OCI-LY1 (cell line): Measurements from ENCODE around the gene ZNF688.
"Not testable (repeated sequence)": the region's sequence is repeated elsewhere in the genome, so short reads cannot be mapped to it uniquely, and the experiment has no call there.

Experiments
- H2AFZ ChIP-seq: fragments of 200-600 bp; sonication (generic), shearing (Covaris generic); 2 replicates; pipeline ENCODE4 v1.6.0; 2014; ENCODE audit warnings: antibody characterized with exemption, mild to moderate bottlenecking, low read length
- H3F3A ChIP-seq: fragments of 200-600 bp; sonication (generic), shearing (Covaris generic); 2 replicates; pipeline ENCODE4 v1.6.0; 2014; ENCODE audit warnings: mild to moderate bottlenecking, antibody characterized with exemption, low read length, moderate library complexity; ENCODE audit not compliant: insufficient read depth
- H3K27ac ChIP-seq: fragments of 200-600 bp; sonication (generic); 2 replicates; pipeline ENCODE4 v1.5.1; 2014; ENCODE audit warnings: low read length, mixed run types, mild to moderate bottlenecking, low read depth; ENCODE audit not compliant: poor library complexity, severe bottlenecking
- H3K27me3 ChIP-seq: fragments of 200-600 bp; sonication (generic); 2 replicates; pipeline ENCODE4 v1.6.0; 2014; ENCODE audit warnings: antibody characterized with exemption, mild to moderate bottlenecking, low read length, moderate library complexity; ENCODE audit not compliant: insufficient read depth
- H3K36me3 ChIP-seq: fragments of 200-600 bp; sonication (generic); 2 replicates; pipeline ENCODE4 v1.6.1; 2014; ENCODE audit warnings: mild to moderate bottlenecking, antibody characterized with exemption, low read length, moderate library complexity, mixed read lengths; ENCODE audit not compliant: insufficient read depth
- H3K4me1 ChIP-seq: fragments of 200-600 bp; sonication (generic); 2 replicates; pipeline ENCODE4 v1.5.1; 2014; ENCODE audit warnings: mild to moderate bottlenecking, low read length, moderate library complexity; ENCODE audit not compliant: insufficient read depth, severe bottlenecking
- H3K4me2 ChIP-seq: fragments of 200-600 bp; sonication (generic), shearing (Covaris generic); 2 replicates; pipeline ENCODE4 v1.6.1; 2014; ENCODE audit warnings: low read length
- H3K4me3 ChIP-seq: fragments of 200-600 bp; sonication (generic); 2 replicates; pipeline ENCODE4 v1.5.1; 2014; ENCODE audit warnings: low read length, low read depth, mild to moderate bottlenecking, mixed read lengths; ENCODE audit not compliant: poor library complexity, severe bottlenecking
- H3K79me2 ChIP-seq: fragments of 200-600 bp; shearing (Covaris generic); 2 replicates; pipeline ENCODE4 v1.6.1; 2016; ENCODE audit warnings: mixed run types, low read length, mixed read lengths; ENCODE audit not compliant: insufficient read depth
- H3K9ac ChIP-seq: fragments of 200-600 bp; sonication (generic), shearing (Covaris generic); 2 replicates; pipeline ENCODE4 v1.6.1; 2014; ENCODE audit warnings: mild to moderate bottlenecking, low read length, mixed read lengths
- H3K9me2 ChIP-seq: fragments of 200-600 bp; sonication (generic), shearing (Covaris generic); 2 replicates; pipeline ENCODE4 v1.6.1; 2014; ENCODE audit warnings: low read depth, mild to moderate bottlenecking, low read length, mixed read lengths
- H3K9me3 ChIP-seq: fragments of 200-600 bp; shearing (Covaris generic); 2 replicates; pipeline ENCODE4 v1.6.1; 2014; ENCODE audit warnings: low read length, mixed read lengths
- H4K20me1 ChIP-seq: fragments of 200-600 bp; sonication (generic), shearing (Covaris generic); 2 replicates; pipeline ENCODE4 v1.6.0; 2016; ENCODE audit warnings: mild to moderate bottlenecking, low read length; ENCODE audit not compliant: insufficient read depth
- EZH2 ChIP-seq: fragments of 200-600 bp; sonication (generic), shearing (Covaris generic); IDR thresholded peaks from 2 replicates; pipeline ENCODE4 v1.8.0; 2017; ENCODE audit warnings: borderline replicate concordance, mixed run types, mild to moderate bottlenecking, antibody characterized with exemption, low read length, moderate library complexity, mixed read lengths
- TF ChIP-seq, protein P1 (sequence below): fragments of 200-600 bp; sonication (generic), shearing (Covaris generic); IDR thresholded peaks from 2 replicates; pipeline ENCODE4 v1.5.1; 2017; ENCODE audit warnings: mild to moderate bottlenecking, antibody characterized with exemption, low read length, moderate library complexity, mixed read lengths

ZNF688 gene

DNA sequence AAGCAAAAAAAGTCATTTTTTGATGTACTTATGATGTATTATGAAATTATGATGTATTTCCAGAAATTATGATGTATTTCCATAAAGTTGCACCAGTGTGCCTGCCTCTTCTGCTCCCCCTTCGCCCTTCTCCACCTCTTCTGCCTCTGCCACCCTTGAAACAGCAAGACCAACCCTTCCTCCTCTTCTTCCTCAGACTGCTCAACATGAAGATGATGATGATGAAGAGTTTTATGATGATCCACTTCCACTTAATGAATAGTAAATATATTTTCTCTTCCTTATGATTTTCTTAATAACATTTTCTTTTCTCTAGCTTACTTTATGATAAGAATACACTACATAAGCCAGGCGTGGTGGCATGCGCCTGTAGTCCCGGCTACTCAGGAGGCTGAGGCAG lies 21.4 kb upstream of the ZNF688 start:
- H3K79me2 ChIP-seq: no peaks in the 10 kb centered on the region
- H3K4me1 ChIP-seq: peaks cover 5% of the 10 kb centered on the region
- no peak overlapping the region for H3K4me3 ChIP-seq
- TF ChIP-seq EZH2: no peak
- TF ChIP-seq, protein P1, sequence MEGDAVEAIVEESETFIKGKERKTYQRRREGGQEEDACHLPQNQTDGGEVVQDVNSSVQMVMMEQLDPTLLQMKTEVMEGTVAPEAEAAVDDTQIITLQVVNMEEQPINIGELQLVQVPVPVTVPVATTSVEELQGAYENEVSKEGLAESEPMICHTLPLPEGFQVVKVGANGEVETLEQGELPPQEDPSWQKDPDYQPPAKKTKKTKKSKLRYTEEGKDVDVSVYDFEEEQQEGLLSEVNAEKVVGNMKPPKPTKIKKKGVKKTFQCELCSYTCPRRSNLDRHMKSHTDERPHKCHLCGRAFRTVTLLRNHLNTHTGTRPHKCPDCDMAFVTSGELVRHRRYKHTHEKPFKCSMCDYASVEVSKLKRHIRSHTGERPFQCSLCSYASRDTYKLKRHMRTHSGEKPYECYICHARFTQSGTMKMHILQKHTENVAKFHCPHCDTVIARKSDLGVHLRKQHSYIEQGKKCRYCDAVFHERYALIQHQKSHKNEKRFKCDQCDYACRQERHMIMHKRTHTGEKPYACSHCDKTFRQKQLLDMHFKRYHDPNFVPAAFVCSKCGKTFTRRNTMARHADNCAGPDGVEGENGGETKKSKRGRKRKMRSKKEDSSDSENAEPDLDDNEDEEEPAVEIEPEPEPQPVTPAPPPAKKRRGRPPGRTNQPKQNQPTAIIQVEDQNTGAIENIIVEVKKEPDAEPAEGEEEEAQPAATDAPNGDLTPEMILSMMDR: no peak
- no peaks in the 10 kb centered on the region for H3K9me3 ChIP-seq
- no peak overlapping the region for H3K9ac ChIP-seq
- no peaks in the 10 kb centered on the region for H3K9me2 ChIP-seq
- H3K27me3 ChIP-seq: no peaks in the 10 kb centered on the region
- H3K4me2 ChIP-seq: no peak overlapping the region
- no peak overlapping the region for H3K27ac ChIP-seq
- H4K20me1 ChIP-seq: no peaks in the 10 kb centered on the region
- no peaks in the 10 kb centered on the region for H3K36me3 ChIP-seq
- no peak overlapping the region for H2AFZ ChIP-seq
- H3F3A ChIP-seq: no peaks in the 10 kb centered on the region

DNA sequence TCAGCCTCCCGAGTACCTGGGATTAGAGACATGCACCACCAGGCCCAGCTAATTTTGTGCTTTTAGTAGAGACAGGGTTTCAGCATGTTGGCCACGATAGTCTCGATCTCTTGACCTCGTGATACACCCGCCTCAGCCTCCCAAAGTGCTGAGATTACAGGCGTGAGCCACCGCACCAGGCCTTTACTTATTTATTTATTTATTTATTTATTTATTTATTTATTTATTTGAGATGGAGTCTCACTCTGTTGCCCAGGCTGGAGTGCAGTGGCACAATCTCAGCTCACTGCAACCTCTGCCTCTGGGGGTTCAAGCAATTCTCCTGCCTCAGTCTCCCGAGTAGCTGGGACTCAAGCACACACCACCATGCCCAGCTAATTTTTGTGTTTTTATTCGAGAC lies 19.4 kb upstream of the ZNF688 start:
- not testable (repeated sequence) for H3K9me2 ChIP-seq, H3K79me2 ChIP-seq, H3K4me3 ChIP-seq, H3K36me3 ChIP-seq, H3K4me1 ChIP-seq, H3K9me3 ChIP-seq, H3K27ac ChIP-seq, H3F3A ChIP-seq, H3K4me2 ChIP-seq, H3K27me3 ChIP-seq, H4K20me1 ChIP-seq, H3K9ac ChIP-seq, H2AFZ ChIP-seq

GRCh38 chr16:30589582-30589981 lies 18.1 kb upstream of the ZNF688 start:
- H3K4me1 ChIP-seq: peaks cover 22% of the 10 kb centered on the region
- H3K4me3 ChIP-seq, H3K9me2 ChIP-seq, H3K9me3 ChIP-seq, H2AFZ ChIP-seq, H3K9ac ChIP-seq, H3K27me3 ChIP-seq, H3K4me2 ChIP-seq, H3K36me3 ChIP-seq, H3F3A ChIP-seq, H3K27ac ChIP-seq, H3K79me2 ChIP-seq, H4K20me1 ChIP-seq: not testable (repeated sequence)

DNA sequence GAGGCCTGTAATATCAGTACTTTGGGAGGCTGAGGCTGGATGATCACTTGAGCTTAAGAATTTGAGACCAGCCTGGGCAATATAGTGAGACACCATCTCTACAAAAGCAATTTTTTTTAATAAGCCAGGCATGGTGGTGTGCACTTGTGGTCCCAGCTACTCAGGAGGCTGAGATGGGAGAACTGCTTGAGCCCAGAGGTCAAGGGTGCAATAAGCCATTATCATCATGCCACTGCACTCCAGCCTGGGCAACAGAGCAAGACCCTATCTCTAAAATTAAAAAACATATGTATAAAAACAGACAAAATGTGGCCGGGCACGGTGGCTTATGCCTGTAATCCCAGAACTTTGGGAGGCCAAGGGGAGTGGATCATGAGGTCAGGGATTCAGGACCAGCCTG lies 17.1 kb upstream of the ZNF688 start:
- no peaks in the 10 kb centered on the region for H3K9me2 ChIP-seq
- H3K27me3 ChIP-seq: no peaks in the 10 kb centered on the region
- no peak for TF ChIP-seq EZH2
- TF ChIP-seq, protein P1: no peak
- peaks cover 24% of the 10 kb centered on the region for H3K4me1 ChIP-seq
- H3K4me2 ChIP-seq: no peak overlapping the region
- no peaks in the 10 kb centered on the region for H3K79me2 ChIP-seq
- H3K9ac ChIP-seq: no peak overlapping the region
- H2AFZ ChIP-seq: no peak overlapping the region
- H3K9me3 ChIP-seq: no peaks in the 10 kb centered on the region
- H3K27ac ChIP-seq: no peak overlapping the region
- no peaks in the 10 kb centered on the region for H4K20me1 ChIP-seq
- H3F3A ChIP-seq: no peaks in the 10 kb centered on the region
- H3K36me3 ChIP-seq: no peaks in the 10 kb centered on the region; the same call in 1 of the 2 replicates
- H3K4me3 ChIP-seq: no peak overlapping the region
